PFSK-1 (cell line): ENCODE results near the gene HGS.

Source experiments
- FOXP2 ChIP-seq: optimal IDR thresholded peaks from 2 replicates; pipeline ENCODE3; 2011; ENCODE audit warnings: borderline replicate concordance, control low read depth, inconsistent platforms; ENCODE audit not compliant: insufficient read depth; ENCODE audit errors: extremely low read length, extremely low read depth
- POLR2AphosphoS5 ChIP-seq: IDR thresholded peaks from 2 replicates; pipeline ENCODE4 v1.6.1; 2012; ENCODE audit warnings: low read depth, mild to moderate bottlenecking, control low read depth, low read length, moderate library complexity
- REST ChIP-seq, 2 experiments: IDR thresholded peaks; 2 replicates each; pipeline versions ENCODE4 v1.6.1 to v1.8.0; 2011 to 2012; ENCODE audit warnings: low read depth in 2 of 2, low read length in 2 of 2, control low read depth in 1 of 2, inconsistent platforms in 1 of 2, mild to moderate bottlenecking in 1 of 2, moderate library complexity in 1 of 2; ENCODE audit not compliant: insufficient read depth in 1 of 2
- SIN3A ChIP-seq: IDR thresholded peaks from 2 replicates; pipeline ENCODE4 v1.6.1; 2012; ENCODE audit warnings: mild to moderate bottlenecking, low read length, moderate library complexity, borderline replicate concordance; ENCODE audit not compliant: insufficient read depth
- TAF1 ChIP-seq: IDR thresholded peaks from 2 replicates; pipeline ENCODE4 v1.6.1; 2012; ENCODE audit warnings: low read length, control low read depth, borderline replicate concordance; ENCODE audit not compliant: insufficient read depth

The HGS gene

GRCh38 chr17:81733507-81734404, 49.9 kb downstream of the HGS start:
- TF ChIP-seq REST (IDR thresholded peaks at IDR 0.05; ENCODE audit: insufficient read depth in 1 of 2, low read depth in 2 of 2, low read length in 2 of 2) (no peak), SIN3A (no peak), TAF1 (no peak), FOXP2 (peak; percentile 79), POLR2AphosphoS5 (no peak)

- TF ChIP-seq TAF1 = no peak
Observed at GRCh38 chr17:81734405-81735263, 50.8 kb downstream of the HGS start.

GRCh38 chr17:81735264-81736102, 51.7 kb downstream of the HGS start:
- TF ChIP-seq REST (IDR thresholded peaks at IDR 0.05; ENCODE audit: insufficient read depth in 1 of 2, low read depth in 2 of 2, low read length in 2 of 2) (no peak), POLR2AphosphoS5 (no peak), TAF1 (no peak), SIN3A (no peak), FOXP2 (no peak)

GRCh38 chr17:81737947-81738800, 54.4 kb downstream of the HGS start:
- no peak for TF ChIP-seq REST (IDR thresholded peaks at IDR 0.05; ENCODE audit: insufficient read depth in 1 of 2, low read depth in 2 of 2, low read length in 2 of 2)
- no peak for TF ChIP-seq FOXP2
- no peak for TF ChIP-seq SIN3A
- no peak for TF ChIP-seq POLR2AphosphoS5
- TF ChIP-seq TAF1 = no peak
